Stimulated activated CD4-positive, alpha-beta T cell treated with anti-CD3 and anti-CD28 coated beads, Interleukin-15, amount 100 ng/mL, for 1 hour (primary cell): ENCODE data around the gene BGLAP.

Experiments used
- DNase-seq, 2 donors: peaks; one replicate each; pipeline ENCODE4 v3.0.0-alpha.2; 2020; ENCODE audit warnings: low read depth in 1 of 2, low spot score in 1 of 2

BGLAP gene

GRCh38 chr1:156291226-156292061, 49.5 kb downstream of the BGLAP start:
- DNase-seq, result no peak
